NCI-H526 (cell line): ENCODE measurements around the gene TMA7.

ENCODE experiments used
- DNase-seq, 2 experiments: peaks; one replicate each; lab custom pipeline; 2025; lab: John Stamatoyannopoulos, UW

TMA7 gene

GRCh38 chr3:48409291-48410201 is 30.5 kb upstream of the TMA7 start:
- no peak for DNase-seq

GRCh38 chr3:48410205-48411040 is 29.6 kb upstream of the TMA7 start:
- DNase-seq: no peak

- no peak for DNase-seq
Measured at GRCh38 chr3:48411041-48411588, 28.9 kb upstream of the TMA7 start.

GRCh38 chr3:48411606-48412374 is 28.3 kb upstream of the TMA7 start:
- DNase-seq: no peak

GRCh38 chr3:48412375-48413001 is 27.6 kb upstream of the TMA7 start:
- no peak for DNase-seq

- no peak for DNase-seq
Measured at GRCh38 chr3:48413086-48413485, 27.0 kb upstream of the TMA7 start.

- DNase-seq: no peak
Measured at GRCh38 chr3:48413611-48414010, 26.4 kb upstream of the TMA7 start.

GRCh38 chr3:48414376-48415250 is 25.4 kb upstream of the TMA7 start:
- DNase-seq: no peak

- DNase-seq: peak in 1 of 2 experiments; percentile 1
Measured at GRCh38 chr3:48415251-48415953, 24.7 kb upstream of the TMA7 start.

GRCh38 chr3:48416091-48416505 is 24.0 kb upstream of the TMA7 start:
- DNase-seq: no peak

GRCh38 chr3:48416546-48416945 is 23.5 kb upstream of the TMA7 start:
- no peak for DNase-seq

GRCh38 chr3:48417529-48418108 is 22.4 kb upstream of the TMA7 start:
- DNase-seq: no peak

GRCh38 chr3:48418140-48418539 is 21.9 kb upstream of the TMA7 start:
- no peak for DNase-seq

GRCh38 chr3:48418651-48419050 is 21.4 kb upstream of the TMA7 start:
- no peak for DNase-seq

- DNase-seq: no peak
Measured at GRCh38 chr3:48419149-48419548, 20.9 kb upstream of the TMA7 start.

- no peak for DNase-seq
Measured at GRCh38 chr3:48419597-48419996, 20.5 kb upstream of the TMA7 start.

- no peak for DNase-seq
Measured at GRCh38 chr3:48420561-48420960, 19.5 kb upstream of the TMA7 start.

- DNase-seq: no peak
Measured at GRCh38 chr3:48422272-48422671, 17.8 kb upstream of the TMA7 start.

- no peak for DNase-seq
Measured at GRCh38 chr3:48422681-48423080, 17.4 kb upstream of the TMA7 start.
